ENCODE measurements around the gene SERGEF. TPM values are rescaled to one million over a fixed set of nuclear protein-coding genes. Genes with fewer than 3 reads are reported as not detected.
"Not testable (repeated sequence)": the region's sequence is repeated elsewhere in the genome, so short reads cannot be mapped to it uniquely, and the experiment has no call there.

Gene SERGEF
- total and polyA plus RNA-seq, 7 donors: 11.1 to 33.1 (median 26.0) TPM

DNA sequence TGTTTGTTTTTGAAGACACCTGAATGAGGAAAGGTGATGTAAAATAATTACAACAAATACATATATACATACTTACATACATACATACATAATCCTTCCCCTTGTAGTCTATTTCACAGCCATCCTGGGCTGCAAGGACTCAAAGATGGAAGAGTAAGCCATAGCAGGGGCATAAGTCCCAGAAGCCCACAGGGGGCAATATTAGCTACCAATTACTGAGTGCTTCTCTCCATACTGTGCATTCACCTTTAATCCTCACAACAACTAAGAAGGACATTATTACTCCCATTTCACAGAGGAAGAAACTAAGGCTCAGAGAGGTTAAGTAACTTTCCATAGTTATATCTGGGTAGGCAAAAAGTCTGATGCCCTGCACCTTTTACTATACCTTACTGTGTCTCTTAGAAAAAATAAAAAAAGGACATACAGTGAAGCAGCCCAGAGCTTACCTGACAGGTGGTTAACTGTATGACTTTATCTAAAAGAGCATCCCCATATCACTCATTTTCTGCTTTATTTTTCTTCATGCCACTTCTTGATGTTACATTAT, 2.7 kb downstream of the SERGEF start:
- Histone ChIP-seq H3K9me3 (no peaks in the 10 kb centered on the region), H3K4me1 (peaks cover 6% of the 10 kb centered on the region), H3K27me3 (ENCODE audit: insufficient read depth in 3 of 3, low read length in 2 of 3) (no peaks in the 10 kb centered on the region), H3K27ac (no peak overlapping the region), H3K4me3 (no peak overlapping the region), H3K36me3 (ENCODE audit: insufficient read depth in 1 of 2, low read depth in 1 of 2) (peaks cover 0 to 26% of the 10 kb centered on the region in 2 donors)
- intact Hi-C loops (cut with DNase I): loop anchor here (10.0 kb wide), 2 partner anchors 95 to 305 kb away; partner anchors contain the start of gene SAAL1 (in 1 of the 2)
- TF ChIP-seq, protein P1, sequence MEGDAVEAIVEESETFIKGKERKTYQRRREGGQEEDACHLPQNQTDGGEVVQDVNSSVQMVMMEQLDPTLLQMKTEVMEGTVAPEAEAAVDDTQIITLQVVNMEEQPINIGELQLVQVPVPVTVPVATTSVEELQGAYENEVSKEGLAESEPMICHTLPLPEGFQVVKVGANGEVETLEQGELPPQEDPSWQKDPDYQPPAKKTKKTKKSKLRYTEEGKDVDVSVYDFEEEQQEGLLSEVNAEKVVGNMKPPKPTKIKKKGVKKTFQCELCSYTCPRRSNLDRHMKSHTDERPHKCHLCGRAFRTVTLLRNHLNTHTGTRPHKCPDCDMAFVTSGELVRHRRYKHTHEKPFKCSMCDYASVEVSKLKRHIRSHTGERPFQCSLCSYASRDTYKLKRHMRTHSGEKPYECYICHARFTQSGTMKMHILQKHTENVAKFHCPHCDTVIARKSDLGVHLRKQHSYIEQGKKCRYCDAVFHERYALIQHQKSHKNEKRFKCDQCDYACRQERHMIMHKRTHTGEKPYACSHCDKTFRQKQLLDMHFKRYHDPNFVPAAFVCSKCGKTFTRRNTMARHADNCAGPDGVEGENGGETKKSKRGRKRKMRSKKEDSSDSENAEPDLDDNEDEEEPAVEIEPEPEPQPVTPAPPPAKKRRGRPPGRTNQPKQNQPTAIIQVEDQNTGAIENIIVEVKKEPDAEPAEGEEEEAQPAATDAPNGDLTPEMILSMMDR (IDR thresholded peaks at IDR 0.05): no peak
- no peak for DNase-seq
- no peak for ATAC-seq

DNA sequence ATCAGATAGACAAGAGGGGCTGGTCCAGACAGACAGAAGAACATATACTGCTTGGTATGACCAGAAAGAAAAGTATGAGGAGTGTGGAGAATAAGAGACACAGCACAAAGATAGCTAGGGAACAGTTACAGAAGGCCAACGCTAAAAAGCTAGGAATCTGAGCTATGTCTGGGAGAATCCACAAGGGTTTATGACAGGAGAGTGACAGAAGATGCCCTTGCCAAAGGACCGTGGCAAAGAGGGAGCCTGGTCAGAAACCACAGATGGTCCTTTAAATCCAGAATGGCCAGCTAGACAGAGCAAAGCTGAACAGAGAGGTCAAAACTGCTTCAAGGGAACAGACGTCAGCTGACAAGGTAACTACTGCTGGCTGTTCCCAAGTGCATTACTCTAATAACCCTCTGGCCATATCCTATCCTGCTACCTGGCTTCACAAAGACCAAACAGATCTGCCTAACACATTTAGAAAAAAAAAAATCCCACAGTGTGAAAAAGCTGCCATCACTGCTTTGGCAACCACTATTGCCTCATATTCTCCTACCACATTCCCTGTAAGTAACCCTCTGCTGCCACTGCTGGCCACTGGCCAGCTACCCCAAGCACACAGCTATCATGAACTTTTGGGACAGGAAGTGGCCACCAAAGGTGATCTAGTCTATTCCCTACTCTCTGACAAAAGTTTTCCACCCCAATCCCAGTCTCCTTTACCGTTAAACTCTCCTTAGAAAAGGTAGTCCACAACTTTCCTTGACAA, 7.3 kb downstream of the SERGEF start:
- DNase-seq (no peak), ATAC-seq (no peak)
- WGBS, 3 donors: 84 to 94% (median 88%) methylated on average over 4 of the region's 4 CpGs
- Histone ChIP-seq H3K36me3 (ENCODE audit: insufficient read depth in 1 of 2, low read depth in 1 of 2) (peaks cover 2 to 68% of the 10 kb centered on the region in 2 donors), H3K9me3 (no peaks in the 10 kb centered on the region), H3K27ac (no peak overlapping the region), H3K4me3 (no peak overlapping the region), H3K4me1 (no peaks in the 10 kb centered on the region), H3K27me3 (ENCODE audit: insufficient read depth in 3 of 3, low read length in 2 of 3) (no peaks in the 10 kb centered on the region)
- TF ChIP-seq, protein P1 (IDR thresholded peaks at IDR 0.05): no peak
- intact Hi-C loops (cut with DNase I): no loop called here

DNA sequence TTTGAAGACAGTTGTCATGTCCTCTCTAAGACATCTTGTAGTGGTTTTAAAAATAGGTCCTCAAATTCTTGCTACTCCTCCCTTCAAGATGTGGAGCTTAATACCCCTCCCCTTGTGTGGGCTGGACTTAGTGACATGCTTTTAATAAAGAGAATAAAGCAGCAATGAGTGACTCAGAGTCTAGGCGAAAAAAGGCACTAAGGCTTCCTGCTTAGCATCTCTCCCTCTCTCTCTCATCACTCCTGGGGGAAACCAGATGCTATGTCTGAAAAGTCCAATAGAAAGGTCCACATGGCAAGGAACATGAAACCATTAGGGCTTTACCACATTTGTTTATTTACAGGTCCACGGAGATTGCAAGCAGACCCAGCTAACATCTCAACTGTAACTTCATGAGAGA, 11.7 kb downstream of the SERGEF start:
- Histone ChIP-seq H3K4me3 (no peak overlapping the region), H3K4me1 (no peaks in the 10 kb centered on the region), H3K27ac (no peak overlapping the region), H3K36me3 (ENCODE audit: insufficient read depth in 1 of 2, low read depth in 1 of 2) (peaks cover 2 to 89% of the 10 kb centered on the region in 2 donors), H3K9me3 (no peaks in the 10 kb centered on the region), H3K27me3 (ENCODE audit: insufficient read depth in 3 of 3, low read length in 2 of 3) (no peaks in the 10 kb centered on the region)
- 64 to 72% (median 70%) methylated on average over 2 of the region's 2 CpGs for WGBS, 3 donors
- no peak for ATAC-seq
- TF ChIP-seq, protein P1 (IDR thresholded peaks at IDR 0.05): no peak
- DNase-seq: no peak
- intact Hi-C loops (cut with DNase I): no loop called here

DNA sequence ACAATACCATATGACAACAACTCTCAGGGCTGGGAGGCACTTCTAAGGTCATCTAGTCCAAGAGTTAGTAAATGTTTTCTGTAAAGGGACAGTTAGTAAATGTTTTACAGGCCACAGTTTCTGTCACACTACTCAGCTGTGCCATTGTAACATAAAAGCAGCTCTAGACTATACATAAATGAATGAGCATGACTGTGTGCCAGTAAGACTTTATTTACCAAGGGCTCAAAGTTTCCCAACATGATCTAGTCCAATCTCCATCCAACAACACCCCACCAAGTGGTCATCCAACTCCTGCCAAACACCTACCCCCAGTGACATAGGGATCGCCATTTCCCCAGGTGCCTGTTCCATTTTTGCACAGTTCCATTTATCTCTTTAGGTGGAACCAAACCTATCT, 12.1 kb downstream of the SERGEF start:
- H3K4me1 ChIP-seq: no peaks in the 10 kb centered on the region
- WGBS, 3 donors: 90 to 97% (median 96%) methylated on average over 1 of the region's 1 CpG
- no peaks in the 10 kb centered on the region for H3K9me3 ChIP-seq
- TF ChIP-seq, protein P1 (IDR thresholded peaks at IDR 0.05): no peak
- H3K36me3 ChIP-seq (ENCODE audit: insufficient read depth in 1 of 2, low read depth in 1 of 2): peaks cover 2 to 89% of the 10 kb centered on the region in 2 donors
- no peak for ATAC-seq
- no peaks in the 10 kb centered on the region for H3K27me3 ChIP-seq (ENCODE audit: insufficient read depth in 3 of 3, low read length in 2 of 3)
- DNase-seq: no peak
- H3K4me3 ChIP-seq: no peak overlapping the region
- H3K27ac ChIP-seq: no peak overlapping the region
- intact Hi-C loops (cut with DNase I): no loop called here

DNA sequence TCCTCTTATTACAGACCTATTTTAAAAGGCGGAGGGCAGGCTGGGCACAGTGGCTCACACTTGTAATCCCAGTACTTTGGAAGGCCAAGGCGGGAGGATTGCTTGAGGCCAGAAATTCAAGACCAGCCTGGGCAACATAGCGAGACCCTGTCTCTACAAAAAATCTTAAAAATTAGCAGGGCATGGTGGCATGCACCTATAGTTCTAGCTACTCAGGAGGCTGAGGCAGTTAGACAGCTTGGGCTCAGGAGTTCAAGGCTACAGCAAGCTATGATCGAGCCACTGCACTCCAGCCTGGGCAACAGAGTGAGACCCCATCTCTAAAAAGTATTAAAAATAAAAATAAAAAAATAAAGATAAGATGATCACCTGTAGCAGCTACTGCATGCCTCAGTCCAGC, 12.7 kb downstream of the SERGEF start:
- 97 to 99% (median 97%) methylated on average over 4 of the region's 4 CpGs for WGBS, 3 donors
- intact Hi-C loops (cut with DNase I); H3K4me1 ChIP-seq; H3K27me3 ChIP-seq (ENCODE audit: insufficient read depth in 3 of 3, low read length in 2 of 3); ATAC-seq; H3K27ac ChIP-seq; DNase-seq; H3K9me3 ChIP-seq; H3K4me3 ChIP-seq: not testable (repeated sequence)
- H3K36me3 ChIP-seq (ENCODE audit: insufficient read depth in 1 of 2, low read depth in 1 of 2): peaks cover 2 to 89% of the 10 kb centered on the region in 2 donors
